ENCODE results near the gene DMKN. TPM values are rescaled to one million over a fixed set of nuclear protein-coding genes. Genes with fewer than 3 reads are reported as not detected.

DMKN gene
- total and polyA plus RNA-seq, 2 donors (not counting 3 experiments of a cell fraction or from before 2014, with no cell fraction given): not detected

DNA sequence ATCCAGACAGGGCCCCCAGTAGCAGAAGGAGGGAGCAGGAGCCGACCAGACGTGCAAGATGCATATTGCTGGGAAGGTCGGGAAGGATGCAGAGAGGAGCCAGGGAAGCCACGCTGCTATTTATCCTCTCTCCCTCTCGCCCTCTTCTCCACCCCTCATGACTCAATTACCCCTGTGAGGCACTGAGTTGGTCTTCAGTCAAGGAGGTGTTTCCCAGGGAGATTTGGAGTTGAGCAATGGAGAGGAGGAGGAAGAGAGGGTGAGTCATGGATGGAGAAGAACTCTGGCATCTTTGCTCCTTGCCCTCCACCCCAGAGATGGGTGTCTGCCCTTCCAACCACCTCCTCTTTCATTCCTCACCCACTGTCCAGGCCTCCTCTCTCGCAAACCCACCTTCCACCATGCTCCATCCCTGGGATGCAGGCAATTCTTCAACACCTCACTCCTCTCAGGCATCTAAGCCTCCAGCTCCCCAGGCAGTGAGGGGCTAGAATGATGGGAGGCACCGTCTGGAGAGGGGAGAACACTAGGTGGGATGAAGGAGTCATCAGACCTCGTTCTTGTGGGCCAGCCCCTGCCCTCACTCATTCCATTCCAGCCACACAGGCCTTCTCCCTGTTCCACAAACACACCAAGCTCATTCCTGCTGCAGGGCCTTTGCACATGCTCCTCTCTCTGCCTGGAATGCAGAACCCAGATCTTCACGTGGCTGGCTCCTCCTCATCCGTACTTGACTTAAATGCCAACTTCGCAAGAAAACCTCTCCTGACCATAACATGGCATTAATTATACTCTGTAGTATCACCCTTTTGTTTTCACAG lies 15.0 kb upstream of the DMKN start, which contains the start of gene SBSN:
TSS of gene SBSN (minus strand) at position 94 of the 821 bp plus-strand sequence. CDS start at position 64, 30 bp downstream.
- Histone ChIP-seq H3K4me1 (ENCODE audit: control insufficient read depth, extremely low read depth, insufficient read depth, low read length) (no peaks in the 10 kb centered on the region), H3K27ac (ENCODE audit: insufficient read depth, low read depth, low read length) (no peak within 1 kb of the TSS), H3K79me2 (ENCODE audit: control insufficient read depth, insufficient read depth, low read length) (no peaks in the 10 kb centered on the region), H3K9ac (replicated peaks; ENCODE audit: extremely low read depth, insufficient read depth, low read length) (no peak within 1 kb of the TSS), H4K20me1 (replicated peaks; ENCODE audit: control insufficient read depth, extremely low read depth, insufficient read depth, low read length) (no peaks in the 10 kb centered on the region), H3K4me3 (replicated peaks in 1 of 3; ENCODE audit: insufficient read depth in 1 of 3, low read depth in 1 of 3, low read length in 3 of 3) (no peak within 1 kb of the TSS), H3K36me3 (ENCODE audit: control insufficient read depth in 2 of 2, extremely low read depth in 1 of 2, insufficient read depth in 2 of 2, low read length in 2 of 2) (no peaks in the 10 kb centered on the region), H2AFZ (ENCODE audit: low read depth, low read length) (no peak within 1 kb of the TSS), H3K4me2 (ENCODE audit: insufficient read depth, low read length) (no peak within 1 kb of the TSS), H3K27me3 (ENCODE audit: control insufficient read depth in 2 of 2, insufficient read depth in 2 of 2, low read length in 2 of 2) (peaks cover 5 to 14% of the 10 kb centered on the region in 2 experiments), H3K9me3 (replicated peaks; ENCODE audit: control insufficient read depth, insufficient read depth, low read length) (no peaks in the 10 kb centered on the region), H3K9me1 (replicated peaks; ENCODE audit: control insufficient read depth, extremely low read depth, insufficient read depth, low read length) (no peaks in the 10 kb centered on the region)
- ChIA-PET POLR2A (no interaction called here), CTCF (interaction anchor here (1.0 to 1.3 kb wide), 2 partner anchors 11 to 18 kb away, joined by 3 read pairs; no protein-coding TSS in a partner anchor)
- TF ChIP-seq MYC (IDR thresholded peaks at IDR 0.05; ENCODE audit: low read depth, low read length) (no peak), POLR2A (IDR thresholded peaks at IDR 0.05; ENCODE audit: low read depth, low read length) (no peak), EZH2 (IDR thresholded peaks at IDR 0.05; ENCODE audit: borderline replicate concordance, low read depth, low read length, severe bottlenecking) (no peak), MAX (IDR thresholded peaks at IDR 0.05; ENCODE audit: insufficient read depth, insufficient read length) (no peak), FOS (IDR thresholded peaks at IDR 0.05; ENCODE audit: borderline replicate concordance, insufficient read depth, low read length) (no peak), GATA2 (IDR thresholded peaks at IDR 0.05; ENCODE audit: insufficient read depth, insufficient read length, low read depth, low read length) (no peak), JUN (IDR thresholded peaks at IDR 0.05; ENCODE audit: borderline replicate concordance, insufficient read depth, insufficient read length, low read depth) (no peak), POLR2AphosphoS5 (IDR thresholded peaks at IDR 0.05; ENCODE audit: insufficient read depth, low read depth, low read length) (no peak)
- TF ChIP-seq, protein P1, sequence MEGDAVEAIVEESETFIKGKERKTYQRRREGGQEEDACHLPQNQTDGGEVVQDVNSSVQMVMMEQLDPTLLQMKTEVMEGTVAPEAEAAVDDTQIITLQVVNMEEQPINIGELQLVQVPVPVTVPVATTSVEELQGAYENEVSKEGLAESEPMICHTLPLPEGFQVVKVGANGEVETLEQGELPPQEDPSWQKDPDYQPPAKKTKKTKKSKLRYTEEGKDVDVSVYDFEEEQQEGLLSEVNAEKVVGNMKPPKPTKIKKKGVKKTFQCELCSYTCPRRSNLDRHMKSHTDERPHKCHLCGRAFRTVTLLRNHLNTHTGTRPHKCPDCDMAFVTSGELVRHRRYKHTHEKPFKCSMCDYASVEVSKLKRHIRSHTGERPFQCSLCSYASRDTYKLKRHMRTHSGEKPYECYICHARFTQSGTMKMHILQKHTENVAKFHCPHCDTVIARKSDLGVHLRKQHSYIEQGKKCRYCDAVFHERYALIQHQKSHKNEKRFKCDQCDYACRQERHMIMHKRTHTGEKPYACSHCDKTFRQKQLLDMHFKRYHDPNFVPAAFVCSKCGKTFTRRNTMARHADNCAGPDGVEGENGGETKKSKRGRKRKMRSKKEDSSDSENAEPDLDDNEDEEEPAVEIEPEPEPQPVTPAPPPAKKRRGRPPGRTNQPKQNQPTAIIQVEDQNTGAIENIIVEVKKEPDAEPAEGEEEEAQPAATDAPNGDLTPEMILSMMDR (IDR thresholded peaks at IDR 0.05; ENCODE audit: extremely low read depth in 1 of 2, insufficient read depth in 1 of 2, low read depth in 1 of 2, low read length in 2 of 2): no peak
- DNase-seq (ENCODE audit: low read depth, low spot score): no peak
- dilution Hi-C loops (cut with MboI; ENCODE audit: extremely low pct_ligation_motif_present, low sequenced_read_pairs): no loop called here
- BruUV-seq (replicated peaks): no TSS peak
- FAIRE-seq: no peak
- intact Hi-C loops (cut with micrococcal nuclease): no loop called here

Data from endothelial cell of umbilical vein (primary cell).